Ectodermal cell (in vitro differentiated cells): ENCODE measurements around the gene CRYGC. TPM values are rescaled to one million over a fixed set of nuclear protein-coding genes. Genes with fewer than 3 reads are reported as not detected.

Source experiments
- H3K27ac ChIP-seq: 2 replicates; pipeline ENCODE4 v1.7.0; 2013; ENCODE audit warnings: mild to moderate bottlenecking, low read depth, low read length; ENCODE audit not compliant: insufficient read depth, poor library complexity, severe bottlenecking
- H3K27me3 ChIP-seq: 2 replicates; pipeline ENCODE4 v1.7.0; 2013; ENCODE audit warnings: mild to moderate bottlenecking, low read length; ENCODE audit not compliant: insufficient read depth, control insufficient read depth, poor library complexity, severe bottlenecking
- H3K36me3 ChIP-seq: one replicate; pipeline ENCODE4 v1.7.0; 2013; ENCODE audit warnings: low read length; ENCODE audit not compliant: control insufficient read depth, insufficient read depth
- H3K4me1 ChIP-seq: one replicate; pipeline ENCODE4 v1.7.0; 2013; ENCODE audit warnings: low read length; ENCODE audit not compliant: control insufficient read depth, insufficient read depth
- H3K4me3 ChIP-seq: 2 replicates; pipeline ENCODE4 v1.7.0; 2013; ENCODE audit warnings: low read depth, low read length, control low read depth; ENCODE audit not compliant: insufficient read depth
- H3K9me3 ChIP-seq: 2 replicates; pipeline ENCODE4 v1.7.0; 2013; ENCODE audit warnings: mild to moderate bottlenecking, low read length, moderate library complexity; ENCODE audit not compliant: control insufficient read depth
- WGBS, 2 experiments: methylation state at CpG; one replicate each; pipeline ENCODE4 v1.1.7; 2013; ENCODE audit warnings: missing lambda C conversion rate in 2 of 2; 5-methylcytosine and 5-hydroxymethylcytosine counted together
- polyA plus RNA-seq, 4 experiments: library from polyadenylated mRNA; stranded (reverse); fragments of 50-300 nt; gene quantifications; one replicate each; pipeline ENCODE4 v1.2.3, GENCODE V29; 2013

Gene CRYGC
- polyA plus RNA-seq (2013, experiment 1 of 4), result not detected
- not detected for polyA plus RNA-seq (2013, experiment 2 of 4)
- polyA plus RNA-seq (2013, experiment 3 of 4), result not detected
- polyA plus RNA-seq (2013, experiment 4 of 4), result not detected

DNA sequence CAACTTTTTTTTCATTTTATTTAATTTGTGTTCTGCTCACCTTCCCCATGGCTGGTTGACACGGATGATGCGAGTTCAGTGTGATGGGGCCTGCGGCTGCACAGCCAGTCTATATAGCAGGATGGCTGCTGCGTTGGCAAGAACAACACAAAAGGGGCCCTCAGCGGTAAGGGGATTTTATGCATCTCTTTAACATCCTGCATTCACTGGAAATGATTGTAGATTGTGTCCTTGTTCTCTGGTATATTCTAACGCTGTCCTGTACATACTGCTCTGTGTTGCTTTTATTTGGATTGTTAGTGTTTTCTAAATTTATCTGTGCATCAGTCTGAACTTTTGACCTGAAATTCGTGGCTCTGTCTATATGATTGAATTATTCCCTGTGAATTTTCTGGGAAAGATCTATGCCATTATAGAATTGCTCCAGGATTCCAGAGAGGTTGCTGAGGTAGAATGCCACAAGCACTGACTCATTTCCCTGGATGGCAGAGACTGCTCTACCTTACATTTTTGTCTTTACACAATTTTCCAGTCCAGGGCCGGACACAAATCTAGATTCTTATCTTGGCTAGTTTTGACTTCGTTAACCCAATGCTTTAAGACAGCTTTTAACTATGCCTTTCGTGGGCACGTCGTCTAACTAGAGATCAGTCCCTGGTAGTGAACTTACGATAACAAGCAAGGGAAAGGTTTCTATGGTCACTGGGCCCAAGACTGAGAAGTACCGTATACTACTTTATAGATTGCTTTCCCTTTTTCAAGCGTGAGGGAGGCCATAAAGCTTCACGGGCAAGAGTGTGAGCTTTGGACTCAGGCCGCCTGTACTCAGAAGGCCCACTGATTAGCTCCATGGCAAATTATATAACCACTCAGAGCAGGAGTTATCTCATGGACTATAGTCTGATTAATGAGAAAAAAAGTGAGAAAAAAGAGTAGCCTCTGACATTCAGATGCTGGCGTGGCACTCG is at the start of gene CRYGC:
Gene CRYGC (minus strand): TSS at position 85 of the 968 bp plus-strand sequence. CDS start 36 bp downstream, at position 49.
- H3K4me3 ChIP-seq, result no peak within 1 kb of the TSS
- no peak within 1 kb of the TSS for H3K27ac ChIP-seq
- WGBS, 2 experiments, result 88 to 94% methylated on average over 18 to 19 of the region's 19 CpGs
- H3K36me3 ChIP-seq, result no peaks in the 10 kb centered on the region
- no peaks in the 10 kb centered on the region for H3K4me1 ChIP-seq
- H3K27me3 ChIP-seq, result no peaks in the 10 kb centered on the region
- H3K9me3 ChIP-seq, result no peaks in the 10 kb centered on the region

DNA sequence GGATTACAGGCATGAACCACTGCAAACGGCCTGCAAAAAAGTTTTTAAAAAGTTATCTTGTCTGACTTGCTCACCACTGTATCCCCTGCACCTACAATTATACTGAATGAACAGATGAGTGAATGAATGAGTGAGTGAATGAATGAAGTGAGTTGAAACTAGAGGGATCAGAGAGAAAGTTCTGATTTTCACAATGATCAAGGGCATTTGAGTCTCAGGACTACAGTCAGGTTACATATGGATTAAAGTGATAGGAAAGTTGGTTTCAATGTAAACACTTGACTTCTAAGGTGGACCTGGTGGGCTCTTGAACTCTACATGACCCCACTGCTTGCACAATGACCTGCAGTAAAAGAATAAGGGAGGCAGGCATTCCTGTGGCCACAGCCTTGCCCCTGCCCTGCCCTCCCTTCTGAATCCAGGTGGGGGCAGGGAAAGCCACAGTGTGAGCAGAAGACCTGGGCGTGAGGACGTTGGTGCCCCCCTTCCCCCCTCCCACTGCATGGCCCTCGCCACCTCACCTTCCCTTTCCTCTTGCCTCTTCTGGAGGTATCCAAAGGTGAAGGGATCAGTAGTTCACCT is 49.5 kb upstream of the CRYGC start:
- Histone ChIP-seq H3K9me3 (no peaks in the 10 kb centered on the region), H3K27ac (no peak overlapping the region), H3K36me3 (no peaks in the 10 kb centered on the region), H3K4me3 (no peak overlapping the region), H3K27me3 (no peaks in the 10 kb centered on the region), H3K4me1 (peaks cover 8% of the 10 kb centered on the region)
- WGBS, 2 experiments, result 65 to 74% methylated on average over 3 to 4 of the region's 4 CpGs

GRCh38 chr2:208175840-208176153 is 46.2 kb upstream of the CRYGC start:
- 84 to 89% methylated on average over 6 of the region's 6 CpGs for WGBS, 2 experiments
- Histone ChIP-seq H3K27ac (no peak overlapping the region), H3K9me3 (no peaks in the 10 kb centered on the region), H3K27me3 (no peaks in the 10 kb centered on the region), H3K36me3 (no peaks in the 10 kb centered on the region), H3K4me3 (no peak overlapping the region), H3K4me1 (no peaks in the 10 kb centered on the region)

- Histone ChIP-seq H3K4me1 (no peaks in the 10 kb centered on the region), H3K9me3 (no peaks in the 10 kb centered on the region), H3K4me3 (no peak overlapping the region), H3K36me3 (no peaks in the 10 kb centered on the region), H3K27ac (no peak overlapping the region), H3K27me3 (no peaks in the 10 kb centered on the region)
- 59 to 61% methylated on average over 20 to 21 of the region's 21 CpGs for WGBS, 2 experiments
These were observed 45.6 kb upstream of the CRYGC start for GRCh38 chr2:208175069-208175839.

- 94 to 96% methylated on average over 9 of the region's 9 CpGs for WGBS, 2 experiments
- Histone ChIP-seq H3K36me3 (no peaks in the 10 kb centered on the region), H3K27me3 (no peaks in the 10 kb centered on the region), H3K27ac (no peak overlapping the region), H3K9me3 (no peaks in the 10 kb centered on the region), H3K4me3 (no peak overlapping the region), H3K4me1 (no peaks in the 10 kb centered on the region)
These were observed 44.5 kb upstream of the CRYGC start for GRCh38 chr2:208174144-208174543.

DNA sequence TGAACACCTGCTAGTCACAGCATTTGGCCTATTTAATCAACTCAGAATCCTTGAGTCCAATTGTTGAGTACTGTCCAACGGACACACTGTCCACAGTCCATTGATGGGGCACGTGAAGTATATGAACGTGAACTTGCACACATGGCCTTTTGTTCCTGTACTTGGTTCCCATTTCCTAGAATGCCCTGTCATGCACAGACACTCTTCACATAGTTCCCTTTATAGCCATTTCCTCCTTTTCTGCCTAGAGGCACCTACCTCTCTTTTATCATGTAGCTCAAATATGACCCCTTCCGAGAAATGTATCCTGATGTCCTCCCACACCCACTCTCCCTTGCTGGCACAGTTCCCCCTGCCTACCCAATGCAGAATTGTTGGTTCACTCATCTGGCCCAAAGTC is 42.5 kb upstream of the CRYGC start:
- Histone ChIP-seq H3K4me3 (no peak overlapping the region), H3K9me3 (no peaks in the 10 kb centered on the region), H3K4me1 (no peaks in the 10 kb centered on the region), H3K36me3 (no peaks in the 10 kb centered on the region), H3K27ac (no peak overlapping the region), H3K27me3 (no peaks in the 10 kb centered on the region)
- WGBS, 2 experiments, result 90 to 96% methylated on average over 4 of the region's 4 CpGs

- WGBS, 2 experiments, result 92 to 96% methylated on average over 2 of the region's 2 CpGs
- Histone ChIP-seq H3K9me3 (no peaks in the 10 kb centered on the region), H3K27me3 (no peaks in the 10 kb centered on the region)
These were observed 35.5 kb upstream of the CRYGC start for GRCh38 chr2:208164951-208165755.

GRCh38 chr2:208163489-208163888 is 33.9 kb upstream of the CRYGC start, which contains the start of gene CRYGA:
TSS of gene CRYGA (minus strand) at chr2:208163589. CDS start at chr2:208163556, 33 bp downstream.
- Histone ChIP-seq H3K4me1 (no peaks in the 10 kb centered on the region), H3K27me3 (no peaks in the 10 kb centered on the region), H3K4me3 (no peak within 1 kb of the TSS), H3K9me3 (no peaks in the 10 kb centered on the region), H3K36me3 (no peaks in the 10 kb centered on the region), H3K27ac (no peak within 1 kb of the TSS)
- 55 to 79% methylated on average over 2 of the region's 2 CpGs for WGBS, 2 experiments

More at GRCh38 chr2:208164951-208165755, 35.5 kb upstream of the CRYGC start:
- H3K4me3 ChIP-seq, result no peak overlapping the region
- no peak overlapping the region for H3K27ac ChIP-seq
- no peaks in the 10 kb centered on the region for H3K36me3 ChIP-seq
- H3K4me1 ChIP-seq, result no peaks in the 10 kb centered on the region

DNA sequence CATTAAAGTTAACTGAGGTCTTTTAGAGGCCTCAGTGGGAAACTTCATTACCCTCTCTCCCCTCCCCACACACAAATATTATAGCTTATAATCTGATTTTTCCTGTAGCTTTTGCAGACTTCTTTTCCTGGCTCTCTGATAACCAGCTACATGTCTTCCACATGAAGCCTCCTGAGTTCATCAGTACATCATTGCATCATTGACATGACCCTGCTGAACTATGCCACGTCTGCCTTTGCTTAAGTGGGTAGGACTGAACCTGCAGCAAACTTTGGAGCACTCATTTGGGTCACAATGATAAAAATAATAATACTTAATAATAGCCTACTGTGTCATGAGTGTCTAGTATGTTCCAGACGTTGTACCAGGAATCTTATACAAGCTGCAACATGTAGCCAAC is 26.8 kb upstream of the CRYGC start:
- H3K36me3 ChIP-seq, result no peaks in the 10 kb centered on the region
- WGBS, 2 experiments, result 91 to 93% methylated on average over 2 of the region's 2 CpGs
- H3K9me3 ChIP-seq, result no peaks in the 10 kb centered on the region
- H3K4me1 ChIP-seq, result no peaks in the 10 kb centered on the region
- no peak overlapping the region for H3K4me3 ChIP-seq
- H3K27me3 ChIP-seq, result no peaks in the 10 kb centered on the region
- H3K27ac ChIP-seq, result no peak overlapping the region
